Stimulated activated CD4-positive, alpha-beta T cell treated with anti-CD3 and anti-CD28 coated beads, Interleukin-15, amount 100 ng/mL, for 48 hours (primary cell): ENCODE results near the gene NECTIN4.
"Not testable (repeated sequence)": the region's sequence is repeated elsewhere in the genome, so short reads cannot be mapped to it uniquely, and the experiment has no call there.

Experiments used
- DNase-seq, 2 donors: peaks; one replicate each; pipeline ENCODE4 v3.0.0-alpha.2; 2020; ENCODE audit warnings: low read depth in 2 of 2

NECTIN4 gene

DNA sequence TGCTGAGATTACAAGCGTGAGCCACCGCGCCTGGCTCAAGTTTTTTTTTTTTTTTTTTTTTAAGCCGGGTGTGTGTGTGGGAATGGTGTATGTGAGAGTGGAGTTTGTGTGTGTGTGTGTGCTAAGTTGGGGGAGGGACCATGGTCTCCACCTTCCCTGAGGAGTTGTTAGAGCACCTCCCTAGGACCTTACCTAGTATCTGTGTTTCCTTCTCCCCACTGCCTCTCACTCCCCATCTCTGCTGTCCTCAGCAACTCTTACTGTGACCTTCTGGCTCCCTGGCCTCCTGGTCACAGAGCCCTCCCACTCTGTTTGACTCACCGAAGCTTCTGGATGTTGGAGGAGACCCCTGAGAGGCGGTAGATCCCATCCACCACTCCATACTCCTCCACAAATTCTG is 30.1 kb downstream of the NECTIN4 start:
- DNase-seq: no peak

DNA sequence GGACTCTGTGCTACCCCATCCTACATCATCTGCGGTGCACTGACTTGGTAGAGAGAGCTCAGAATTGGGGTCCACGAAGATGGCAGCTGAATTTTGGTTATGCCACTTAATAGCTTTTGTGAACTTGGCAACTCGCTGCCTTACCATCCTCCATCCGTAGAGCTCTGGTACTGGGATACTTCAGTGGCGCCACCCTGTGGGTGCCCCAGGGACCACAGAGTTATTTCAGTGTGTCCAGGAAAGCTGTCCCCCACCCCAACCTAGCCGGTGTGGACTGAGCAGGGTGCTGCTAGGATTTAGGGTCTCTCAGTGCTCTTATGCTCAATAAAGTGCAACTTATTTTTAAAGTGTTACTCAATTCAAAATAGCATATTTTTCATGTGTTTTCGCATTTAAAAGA is 34.6 kb downstream of the NECTIN4 start:
- DNase-seq: no peak

DNA sequence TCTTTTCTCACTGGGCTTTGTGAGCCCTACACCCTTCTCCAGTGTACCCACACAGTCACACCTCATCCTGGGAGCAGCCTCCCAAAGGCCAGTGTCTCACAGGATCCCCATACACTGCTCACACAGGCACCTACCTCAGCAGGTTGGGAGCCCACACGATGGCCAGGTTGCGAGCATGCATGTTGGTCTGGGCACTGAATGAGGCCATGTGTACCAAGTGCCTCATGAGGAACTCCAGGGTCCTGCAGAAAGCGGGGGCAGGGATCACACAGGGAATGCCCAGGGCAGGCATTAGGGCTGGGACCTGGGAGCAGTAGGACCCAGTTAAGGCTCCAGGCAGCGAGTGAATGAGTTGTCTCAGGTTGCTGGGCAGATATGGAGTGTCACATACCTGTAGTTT is 35.1 kb downstream of the NECTIN4 start:
- DNase-seq: no peak

DNA sequence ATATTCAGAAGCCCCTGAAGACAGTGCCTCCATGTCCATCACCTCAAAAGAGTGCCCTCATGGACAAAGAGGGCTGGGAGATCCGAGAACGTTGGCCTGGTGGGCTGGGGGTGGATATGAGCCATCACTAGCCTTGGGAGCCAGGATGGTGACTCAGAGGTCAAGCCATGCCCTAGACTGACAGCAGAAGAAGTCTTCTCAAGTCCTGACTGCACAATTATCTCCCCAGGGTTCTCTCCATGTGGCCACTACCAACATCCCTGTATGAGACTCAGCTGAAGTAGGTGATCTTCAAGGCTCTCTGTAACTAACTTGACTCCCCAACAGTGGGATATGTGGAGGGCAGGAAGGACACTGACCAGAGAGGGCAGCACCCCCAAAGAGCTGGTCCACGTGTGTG is 36.5 kb downstream of the NECTIN4 start:
- DNase-seq: no peak

DNA sequence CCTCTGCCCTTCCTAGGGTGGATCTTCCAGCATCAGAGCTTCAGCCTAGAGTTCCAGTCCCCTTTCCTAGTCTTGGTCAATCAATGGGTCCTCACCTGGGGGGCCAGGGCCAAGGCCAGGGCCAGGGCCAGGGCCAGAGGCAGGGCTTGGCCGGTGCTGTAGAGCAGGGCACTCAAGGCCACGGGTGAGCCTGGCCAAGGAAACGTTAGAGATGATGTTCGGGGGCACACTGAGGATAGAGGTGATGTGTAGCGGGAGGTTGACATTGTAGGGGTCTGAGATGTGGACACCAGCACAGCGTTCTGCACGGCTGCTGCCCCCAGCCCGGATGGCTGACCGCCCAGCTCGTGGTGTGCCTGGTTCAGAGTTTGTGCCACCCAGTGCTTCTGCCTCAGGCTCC is 38.1 kb downstream of the NECTIN4 start:
- no peak for DNase-seq

DNA sequence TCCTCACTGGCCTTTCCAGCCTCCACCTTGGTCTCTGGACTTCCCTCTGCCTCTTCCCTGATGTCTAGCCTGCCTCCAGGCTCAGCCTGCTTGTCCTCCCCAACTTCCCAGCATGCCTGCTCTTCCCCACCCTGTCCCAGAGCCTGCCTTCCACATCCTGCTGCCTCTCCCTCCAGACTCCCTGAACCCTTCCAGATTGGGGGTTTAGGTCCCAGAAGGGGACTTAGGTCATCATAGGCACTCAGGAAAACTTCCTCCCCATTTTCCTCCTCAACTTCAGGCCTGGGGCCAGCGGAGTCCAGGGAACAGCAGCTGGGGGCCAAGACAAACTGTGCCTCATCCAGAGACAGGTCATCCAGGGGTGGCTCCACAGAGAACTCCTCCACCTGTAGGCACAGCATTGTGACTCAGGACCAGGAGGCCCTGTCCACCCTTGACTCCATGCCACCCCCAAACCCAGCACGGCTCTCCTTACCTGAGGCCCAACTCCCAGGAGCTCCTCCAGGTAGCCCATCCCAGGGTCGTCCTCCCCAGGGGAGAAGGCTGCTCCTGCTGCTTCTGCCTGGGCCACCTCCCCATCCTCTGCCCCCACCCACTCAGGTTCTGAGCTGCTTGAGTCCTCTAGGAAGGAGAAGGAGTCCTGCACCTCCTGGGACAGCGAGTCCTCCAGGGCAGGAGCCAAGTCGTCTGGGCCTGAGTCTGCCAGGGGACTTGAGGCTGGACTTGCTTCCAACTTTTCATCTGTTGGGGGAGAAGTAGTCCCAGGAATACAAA is 40.2 kb downstream of the NECTIN4 start:
- DNase-seq: no peak

DNA sequence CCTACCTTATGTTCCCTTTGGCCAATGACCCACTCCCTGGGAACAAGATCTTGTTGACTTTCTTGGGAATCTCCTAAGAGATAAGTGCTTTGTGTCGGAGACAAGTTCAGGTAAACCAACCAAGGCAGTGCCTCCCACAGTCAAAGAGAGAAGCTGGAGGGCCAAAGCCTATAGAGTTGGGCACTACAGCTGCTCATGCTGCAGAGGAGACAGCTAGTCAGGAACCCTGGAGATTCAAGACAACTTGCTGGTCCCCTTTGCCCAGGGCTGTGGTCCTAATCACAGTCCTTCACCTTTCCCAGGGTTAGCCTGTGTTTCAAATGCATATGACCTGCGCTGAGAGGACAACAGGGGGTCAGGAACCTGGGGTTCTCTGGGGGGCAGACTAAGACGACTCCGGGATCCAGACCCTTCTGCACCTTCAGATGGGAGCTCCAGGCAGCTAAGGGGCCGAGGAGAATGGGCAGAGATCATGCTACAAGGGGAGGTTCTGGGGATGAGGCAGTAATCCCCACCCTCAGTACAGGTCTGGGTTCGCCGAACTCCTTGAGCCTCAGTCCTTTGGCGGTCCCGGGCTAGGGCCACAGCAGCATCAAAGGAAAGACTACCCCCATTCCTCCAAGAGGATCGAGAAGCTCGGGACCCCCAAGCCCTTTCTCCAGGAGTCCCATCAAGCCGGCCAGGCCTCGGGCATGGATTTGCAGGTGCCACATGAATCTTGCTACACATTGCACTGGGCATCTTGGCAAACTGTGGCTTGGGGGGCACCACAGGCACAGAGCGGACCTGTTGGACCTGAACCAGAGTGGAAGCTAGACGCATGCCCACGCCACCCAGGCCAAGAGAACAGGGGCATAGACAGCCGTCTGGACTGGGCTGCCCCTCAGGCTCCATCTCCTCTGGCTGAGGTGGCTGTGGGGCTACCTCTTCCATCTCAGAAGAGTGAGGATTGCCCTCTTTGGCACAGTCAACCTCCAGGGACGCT is 41.6 kb downstream of the NECTIN4 start:
- DNase-seq: no peak

DNA sequence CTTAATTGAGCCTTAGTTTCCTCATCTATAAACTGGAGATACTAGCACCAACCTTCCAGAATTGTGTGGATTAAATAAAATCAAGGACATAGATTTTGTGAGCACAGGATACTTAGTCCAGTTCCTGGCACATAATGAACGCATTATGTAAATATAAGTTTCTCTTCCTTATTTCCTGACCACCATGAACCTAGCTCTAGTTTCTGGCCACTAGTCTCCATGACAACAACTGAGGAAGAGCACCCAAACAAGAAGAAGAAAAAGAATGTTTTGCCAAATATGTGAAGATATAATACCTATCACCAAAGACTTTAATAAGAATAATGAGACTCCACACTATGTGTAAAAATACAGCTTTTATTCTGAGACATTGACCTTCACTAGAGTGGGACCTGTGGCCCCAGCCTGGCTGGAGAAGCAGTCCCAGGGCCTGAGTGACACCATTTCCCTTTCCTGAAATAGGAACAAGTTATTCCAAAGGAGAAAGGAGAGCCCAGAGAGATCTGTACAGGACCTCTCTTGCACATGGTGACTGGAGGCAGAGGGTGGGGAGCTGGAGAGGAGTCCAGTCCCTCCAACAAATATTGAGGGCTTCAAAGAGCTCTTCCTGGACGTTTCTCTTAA is 42.6 kb downstream of the NECTIN4 start:
- DNase-seq: no peak

DNA sequence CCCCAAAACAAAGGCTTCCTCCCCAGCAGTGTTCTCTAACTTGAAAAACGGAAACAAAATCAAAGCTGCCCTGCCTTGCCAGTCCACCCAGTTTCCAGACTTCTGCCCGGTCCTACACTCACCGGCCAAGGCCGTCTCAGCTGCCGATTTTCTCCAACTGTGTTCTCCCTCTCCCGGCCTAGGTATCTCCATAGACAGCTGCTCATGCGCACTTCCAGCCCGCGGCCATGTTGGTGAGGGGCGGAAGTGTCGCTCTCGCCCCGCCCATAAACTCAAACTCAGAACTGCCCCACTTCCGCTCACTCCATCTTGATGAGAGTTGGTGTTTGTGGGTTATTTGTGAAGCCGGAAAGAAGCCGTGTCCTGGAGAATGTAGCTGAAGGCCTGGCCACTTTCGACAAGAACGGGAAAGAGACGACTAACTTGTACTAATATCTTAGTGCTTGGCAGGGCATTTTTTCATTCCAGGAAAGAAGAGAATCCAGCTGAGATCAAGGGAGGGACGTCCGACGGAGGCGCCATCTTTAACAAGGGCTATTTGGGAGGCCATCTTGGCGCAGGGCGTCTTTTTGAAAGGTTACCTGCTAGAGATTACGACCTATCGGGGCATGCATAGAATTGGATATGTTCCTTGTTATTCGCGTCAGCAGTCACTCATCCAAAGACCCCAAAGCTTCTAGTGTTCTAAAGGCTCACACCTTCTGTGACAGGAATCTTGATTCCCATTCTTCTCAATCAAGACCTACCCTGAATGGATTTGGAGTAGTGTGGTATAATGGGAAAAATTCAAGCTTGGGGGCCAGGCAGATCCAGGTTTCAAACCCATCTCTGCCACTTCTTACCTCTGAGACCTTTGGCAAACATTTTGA is 43.4 kb downstream of the NECTIN4 start, which contains the start of gene USF1:
Gene USF1 (minus strand): TSS at position 242 of the 869 bp plus-strand sequence. CDS start 2,702 bp downstream, outside the sequence.
- DNase-seq: peak; percentile 80 to 89

DNA sequence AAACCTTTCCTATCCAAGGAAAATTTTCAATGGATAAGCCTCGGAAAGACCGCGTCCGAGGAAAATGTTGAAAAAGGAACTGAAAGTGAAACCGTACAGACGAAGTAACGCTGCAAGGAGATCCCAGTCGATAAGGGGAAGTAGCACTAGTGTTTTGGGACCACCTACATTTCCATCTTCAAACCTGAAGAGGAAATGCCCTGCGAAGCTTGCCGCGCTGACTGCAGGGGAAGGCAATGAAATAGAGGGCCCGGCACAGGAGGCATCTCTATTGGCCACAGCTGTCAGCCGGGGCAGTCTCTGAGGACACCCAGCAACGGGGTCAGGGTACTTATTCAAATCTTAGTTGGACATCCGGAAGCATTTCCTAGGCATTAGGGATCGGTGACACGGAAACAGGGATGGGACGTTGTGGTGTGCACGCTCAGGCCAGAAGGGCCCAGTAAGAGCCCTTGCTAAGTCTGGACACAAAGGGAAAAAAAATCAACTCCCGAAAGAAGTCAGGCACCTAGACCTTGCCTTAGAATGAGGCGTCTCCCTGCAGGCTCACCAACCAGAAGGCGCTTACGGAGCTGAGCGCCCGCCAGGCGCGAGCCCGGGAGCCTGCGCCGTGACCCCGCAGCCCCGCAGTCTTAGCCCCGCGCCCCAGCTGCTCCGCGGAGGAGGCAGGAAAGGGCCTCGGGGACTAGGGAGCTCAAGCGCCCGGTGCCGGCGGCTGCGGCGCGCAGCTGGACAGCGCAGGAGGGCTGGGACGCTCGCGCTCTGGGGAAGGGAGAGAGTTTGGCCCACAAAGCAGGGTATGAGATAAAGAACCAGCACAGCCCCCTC is 44.2 kb downstream of the NECTIN4 start:
- DNase-seq: no peak

DNA sequence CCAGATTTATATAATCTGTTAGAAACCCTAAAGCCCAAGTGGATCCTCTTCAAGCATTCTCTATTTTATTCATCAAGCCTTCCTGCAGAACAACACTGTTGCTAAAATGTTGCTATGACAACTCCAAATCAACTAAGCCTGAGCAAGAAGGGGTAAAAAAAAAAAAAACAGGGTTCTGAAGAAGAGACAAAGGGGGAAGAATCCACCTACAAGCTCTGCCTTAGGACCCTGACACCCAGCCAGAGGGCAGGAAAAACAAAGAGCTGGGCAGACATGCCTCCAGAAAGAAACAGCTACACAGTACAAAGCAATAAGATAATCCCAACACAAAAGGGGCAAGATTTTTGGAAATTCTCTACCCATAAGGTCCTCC is 44.8 kb downstream of the NECTIN4 start:
- no peak for DNase-seq

DNA sequence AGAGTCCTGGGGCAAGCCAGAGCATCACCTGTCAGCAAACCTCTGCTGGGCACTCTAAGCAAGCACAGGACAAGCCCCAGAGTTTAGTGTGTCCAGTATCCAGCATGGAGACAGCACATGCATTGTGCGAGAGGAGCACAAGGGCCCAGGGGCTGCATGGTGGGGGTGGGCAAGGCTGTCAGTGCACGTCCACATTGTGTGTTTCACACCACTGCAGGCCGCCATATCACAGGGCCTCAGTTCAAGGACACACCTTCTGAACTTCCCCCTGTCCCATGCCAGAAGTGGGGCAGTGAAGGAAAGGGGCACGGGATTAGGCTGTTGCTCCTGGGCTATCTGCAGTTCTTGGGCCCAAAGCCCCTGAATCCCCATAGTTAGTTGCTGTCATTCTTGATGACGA is 49.8 kb downstream of the NECTIN4 start:
- no peak for DNase-seq

DNA sequence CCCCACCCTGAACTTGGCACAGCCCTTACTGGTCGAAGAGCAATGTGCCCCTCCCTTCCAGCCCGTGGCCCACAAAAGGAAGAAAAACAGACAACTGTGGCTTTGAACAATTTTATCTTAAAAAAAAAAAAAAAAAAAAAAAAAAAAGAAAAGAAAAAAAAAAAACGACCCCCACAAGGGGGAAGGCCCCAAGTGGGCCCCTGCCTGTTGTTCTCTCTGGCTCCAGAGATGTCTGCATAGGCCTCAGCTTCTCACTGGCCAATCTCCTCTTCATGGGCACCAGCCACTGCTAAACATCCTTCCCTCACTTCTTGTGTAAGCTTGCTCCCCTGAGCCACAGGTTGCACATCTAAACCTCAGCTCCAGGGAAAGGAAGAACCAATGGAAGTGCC is 50.2 kb downstream of the NECTIN4 start:
- no peak for DNase-seq

DNA sequence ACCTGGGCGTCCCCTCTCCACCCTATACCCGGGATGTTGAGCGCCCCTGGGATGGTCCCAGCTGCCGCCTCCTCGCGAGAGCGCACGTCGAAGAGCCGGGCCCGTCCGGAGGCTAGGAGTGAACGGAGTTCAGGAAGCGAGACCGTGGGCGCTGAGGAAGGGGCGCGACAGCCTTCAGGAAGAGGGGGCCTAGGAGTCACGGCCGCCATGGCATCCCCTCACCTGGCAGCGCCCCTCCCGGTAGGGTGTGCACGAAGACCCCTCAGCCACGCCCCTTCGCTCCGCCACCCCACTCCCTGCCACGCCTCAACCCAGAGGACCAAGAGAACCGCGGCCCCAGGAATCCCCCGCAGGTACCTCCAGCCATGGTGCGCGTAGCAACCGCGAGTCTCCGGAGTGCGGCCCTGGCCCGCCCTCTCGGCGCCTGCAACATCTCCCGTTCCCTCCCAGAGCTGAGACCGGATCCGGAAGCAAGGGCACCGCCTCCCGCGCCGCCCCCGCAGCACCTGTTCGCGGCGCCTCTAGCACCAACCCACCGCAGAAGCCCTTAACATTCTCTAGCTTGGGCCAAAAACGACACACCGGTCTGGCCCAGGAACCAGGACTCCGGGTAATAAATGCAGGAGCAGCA is 50.7 kb downstream of the NECTIN4 start, which contains the start of gene TSTD1:
Gene TSTD1 (minus strand): TSS at position 442 of the 631 bp plus-strand sequence. CDS start 75 bp downstream, at position 367.
- peak; percentile 68 to 84 for DNase-seq

DNA sequence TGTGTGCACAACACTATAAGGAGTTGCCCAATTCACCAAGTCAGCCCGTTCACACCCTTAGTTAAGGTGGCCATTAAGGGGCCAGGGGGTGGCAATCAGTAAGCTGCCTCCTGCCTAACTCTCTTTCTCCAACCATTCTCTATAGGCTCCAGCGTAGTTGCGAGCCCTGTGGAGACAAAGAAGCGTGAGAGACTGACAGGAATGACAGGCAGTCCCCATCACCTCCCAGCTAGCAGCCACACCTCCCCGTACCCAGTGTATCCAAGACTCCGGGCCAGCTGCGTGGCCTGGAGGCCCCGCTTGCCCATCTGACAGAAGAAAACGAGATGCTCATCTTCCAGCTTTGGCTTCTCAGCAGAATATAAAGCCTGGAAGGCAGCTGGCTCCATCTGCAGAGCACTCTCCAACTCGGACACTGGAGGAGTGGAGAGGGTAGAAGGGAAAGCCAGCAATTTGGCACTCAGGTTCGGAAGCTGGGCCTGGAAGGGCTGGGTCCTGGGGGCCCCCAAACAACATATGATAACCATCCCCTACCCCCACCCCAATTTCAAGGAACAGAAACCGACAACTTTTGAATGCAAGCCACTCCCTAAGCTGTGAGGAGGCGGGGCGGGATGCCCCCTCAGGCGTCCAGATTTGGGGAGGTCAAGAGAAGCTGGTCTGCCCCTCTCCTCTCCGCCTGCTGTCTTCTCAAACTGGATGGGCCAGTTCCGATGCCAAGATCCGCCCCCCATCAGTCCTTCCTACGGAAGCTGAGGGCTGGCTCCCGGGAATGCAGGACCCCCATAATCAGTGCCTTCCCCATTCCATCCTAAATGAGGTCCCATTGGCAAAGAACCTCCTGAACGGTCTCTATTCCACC is 51.5 kb downstream of the NECTIN4 start:
- DNase-seq: no peak

DNA sequence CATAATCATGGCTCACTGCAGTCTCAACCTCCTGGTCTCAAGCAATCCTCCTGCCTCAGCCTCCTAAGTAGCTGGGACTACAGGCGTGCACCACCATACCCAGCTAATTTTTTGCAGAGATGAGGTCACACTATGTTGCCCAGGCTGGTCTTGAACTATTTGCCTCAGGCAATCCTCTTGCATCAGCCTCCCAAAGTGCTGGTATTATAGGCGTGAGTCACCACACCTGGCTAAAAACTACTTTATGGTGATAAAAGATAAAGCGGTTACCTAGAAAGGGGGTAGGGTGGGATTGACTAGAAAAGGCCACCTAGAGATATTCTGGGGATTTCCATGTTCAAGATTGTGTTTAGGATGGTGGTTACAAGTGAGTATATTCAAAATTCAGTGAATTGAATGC is 55.6 kb downstream of the NECTIN4 start:
- no peak for DNase-seq

DNA sequence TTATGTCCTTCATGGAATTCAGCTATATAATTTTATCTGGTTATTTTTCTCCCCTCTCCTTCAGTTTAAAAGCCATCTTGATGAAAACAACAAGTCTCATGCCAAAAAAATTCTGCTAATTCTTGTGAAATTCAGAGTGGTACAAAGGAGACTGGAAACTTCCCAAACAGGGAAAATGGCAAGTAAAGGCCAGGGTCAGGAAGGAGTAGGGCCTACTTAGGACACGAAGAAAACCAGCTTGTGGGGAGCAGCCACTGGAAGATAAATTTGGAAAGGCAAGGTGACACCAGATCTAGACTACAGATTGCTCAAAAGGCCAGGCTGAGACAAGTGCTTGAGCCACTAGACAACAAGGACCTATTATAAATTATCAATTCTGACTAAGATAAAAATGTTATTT is 56.9 kb downstream of the NECTIN4 start:
- DNase-seq: no peak

DNA sequence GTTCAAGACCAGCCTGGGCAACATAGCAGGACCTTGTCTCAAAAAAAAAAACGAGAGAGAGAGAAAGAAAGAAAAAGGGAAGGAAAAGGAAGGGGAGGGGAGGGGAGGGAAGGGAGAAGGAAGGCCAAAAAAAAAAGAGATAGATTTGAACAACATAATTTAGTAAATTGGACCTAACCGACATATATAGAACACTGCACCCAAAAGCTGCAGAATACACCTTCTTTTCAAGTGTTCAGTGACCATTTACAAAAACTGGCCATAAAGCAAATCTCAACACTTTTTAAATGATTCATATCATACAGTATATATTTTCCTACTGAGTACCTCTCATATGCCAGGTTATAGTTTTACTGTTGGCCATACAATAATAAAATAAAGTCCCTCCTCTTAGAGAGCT is 57.5 kb downstream of the NECTIN4 start:
- no peak for DNase-seq

DNA sequence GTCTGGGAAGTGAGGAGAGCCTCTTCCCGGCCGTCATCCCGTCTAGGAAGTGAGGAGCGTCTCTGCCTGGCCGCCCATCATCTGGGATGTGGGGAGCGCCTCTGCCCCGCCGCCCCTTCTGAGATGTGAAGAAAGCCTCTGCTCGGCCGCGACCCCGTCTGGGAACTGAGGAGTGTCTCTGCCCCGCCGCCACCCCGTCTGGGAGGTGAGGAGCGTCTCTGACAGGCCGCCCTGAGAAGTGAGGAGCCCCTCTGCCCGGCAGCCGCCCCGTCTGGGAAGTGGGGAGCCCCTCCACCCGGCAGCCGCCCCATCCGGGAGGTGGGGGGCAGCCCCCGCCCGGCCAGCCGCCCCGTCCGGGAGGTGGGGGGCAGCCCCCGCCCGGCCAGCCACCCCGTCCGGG is 59.9 kb downstream of the NECTIN4 start:
- DNase-seq: not testable (repeated sequence)
